Activated T-cell treated with anti-CD3 and anti-CD28 coated beads, Interleukin-2, amount 50 U/mL, for 1 hour (primary cell): ENCODE data around the gene TBC1D24.

Source experiments
- DNase-seq: peaks from one replicate; pipeline ENCODE4 v3.0.0-alpha.2; 2020

The TBC1D24 gene

DNA sequence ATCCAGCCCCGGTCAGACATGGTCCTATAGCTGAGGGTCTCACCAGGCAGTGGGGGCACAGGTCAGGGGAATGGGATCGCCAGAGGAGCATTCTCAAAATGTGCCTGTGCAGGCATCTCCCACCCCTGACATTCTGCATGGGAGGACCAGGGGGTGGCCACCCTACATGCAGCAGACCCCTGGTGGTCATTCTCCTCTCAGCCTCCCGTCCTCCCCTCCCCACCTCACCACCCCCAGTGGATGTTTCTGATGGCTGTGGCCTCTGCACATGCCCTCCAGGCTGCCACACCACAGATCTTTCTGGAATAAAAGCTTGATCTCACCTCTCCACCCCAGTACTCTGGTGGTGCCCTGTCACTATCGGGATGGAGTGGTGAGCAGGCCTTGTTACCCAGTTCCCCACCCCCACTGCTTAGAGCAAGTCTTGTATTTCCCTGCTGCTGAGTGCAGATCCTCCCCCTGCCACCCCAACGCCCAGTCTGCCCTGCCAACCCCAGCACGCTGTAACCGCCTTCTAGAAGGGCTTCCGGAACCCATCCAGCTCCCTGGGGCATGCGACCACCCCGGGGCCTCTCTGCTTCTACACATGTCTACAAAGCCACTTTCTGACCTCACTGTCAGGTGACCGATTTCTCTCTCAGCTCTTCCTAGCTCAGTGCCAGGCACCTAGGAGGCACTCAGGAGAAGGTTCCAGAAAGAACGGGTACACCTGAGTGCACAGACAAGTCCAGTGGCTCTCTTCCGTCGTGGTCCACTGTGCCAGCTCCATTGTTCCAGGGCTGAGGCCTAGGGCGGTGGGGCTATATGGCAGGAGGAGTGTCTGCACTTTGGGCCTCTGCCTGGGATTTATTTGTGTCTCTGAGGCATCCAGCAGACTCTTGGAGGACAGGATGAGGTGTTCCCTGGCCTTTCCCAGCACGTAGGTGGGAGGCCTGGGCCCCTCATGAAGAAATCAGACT lies 9.3 kb downstream of the TBC1D24 start:
- no peak for DNase-seq

DNA sequence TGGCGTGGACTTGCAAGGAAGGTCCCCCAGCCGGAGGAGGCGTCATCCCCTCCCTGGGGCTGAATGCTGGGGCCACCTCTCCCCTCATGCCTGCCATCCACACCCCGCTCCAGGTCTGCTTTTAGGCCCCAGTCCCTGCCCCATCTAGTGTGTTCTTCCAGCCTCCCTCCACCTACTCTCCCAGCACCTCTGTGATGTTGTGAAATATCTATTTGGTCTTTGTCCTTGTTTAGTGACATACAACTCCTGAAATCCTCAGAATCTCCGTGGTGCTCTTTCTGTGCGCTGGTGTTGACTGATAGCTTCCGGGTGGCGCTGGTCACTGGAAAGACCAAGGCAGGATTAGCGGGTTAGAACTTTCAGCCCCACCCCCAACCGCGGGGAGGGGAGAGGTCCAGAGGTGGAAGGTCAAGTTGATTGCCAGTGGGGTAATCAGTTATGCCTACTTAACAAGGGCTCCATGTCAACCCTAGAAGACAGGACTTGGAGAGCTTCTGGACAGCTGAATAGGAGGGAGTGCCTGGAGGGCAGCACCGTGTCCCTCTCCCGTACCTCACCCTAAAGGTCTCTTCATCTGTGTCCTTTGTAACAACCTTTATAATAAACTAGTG lies 10.1 kb downstream of the TBC1D24 start:
- no peak for DNase-seq

DNA sequence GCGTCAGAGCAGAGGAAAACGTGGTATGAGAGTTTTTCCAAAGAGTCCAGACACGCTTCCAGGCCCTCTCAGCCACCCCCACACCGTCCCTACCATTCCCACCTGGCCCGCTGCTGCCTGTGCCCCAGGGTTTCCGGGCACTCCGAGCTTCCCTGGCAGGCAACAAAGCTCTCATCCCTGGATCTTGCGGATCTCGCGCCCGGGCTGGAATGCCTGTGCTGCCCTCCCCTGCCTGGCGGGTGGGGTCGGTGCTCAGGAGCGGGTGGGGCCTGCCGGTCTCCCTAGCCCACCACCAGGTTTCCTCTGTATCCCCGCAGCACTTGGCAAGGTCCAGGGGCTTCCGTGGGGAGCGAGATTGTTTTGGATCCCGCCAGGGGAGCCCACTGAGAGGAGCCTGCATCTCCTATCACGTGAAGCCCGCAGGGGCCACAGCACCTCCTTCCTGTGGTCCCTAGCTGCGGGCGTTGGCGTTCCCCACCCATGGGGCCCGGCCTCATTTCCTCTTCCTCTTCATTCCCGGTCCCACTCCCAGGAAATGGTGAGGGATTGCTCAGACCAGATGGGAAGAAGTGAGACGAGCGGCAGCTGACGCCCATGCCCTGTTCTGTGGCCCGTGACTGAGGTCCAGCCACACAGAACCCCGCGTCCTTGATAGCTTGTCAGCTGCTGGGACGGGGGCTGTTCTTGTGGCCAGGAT lies 11.0 kb downstream of the TBC1D24 start:
- DNase-seq = no peak

DNA sequence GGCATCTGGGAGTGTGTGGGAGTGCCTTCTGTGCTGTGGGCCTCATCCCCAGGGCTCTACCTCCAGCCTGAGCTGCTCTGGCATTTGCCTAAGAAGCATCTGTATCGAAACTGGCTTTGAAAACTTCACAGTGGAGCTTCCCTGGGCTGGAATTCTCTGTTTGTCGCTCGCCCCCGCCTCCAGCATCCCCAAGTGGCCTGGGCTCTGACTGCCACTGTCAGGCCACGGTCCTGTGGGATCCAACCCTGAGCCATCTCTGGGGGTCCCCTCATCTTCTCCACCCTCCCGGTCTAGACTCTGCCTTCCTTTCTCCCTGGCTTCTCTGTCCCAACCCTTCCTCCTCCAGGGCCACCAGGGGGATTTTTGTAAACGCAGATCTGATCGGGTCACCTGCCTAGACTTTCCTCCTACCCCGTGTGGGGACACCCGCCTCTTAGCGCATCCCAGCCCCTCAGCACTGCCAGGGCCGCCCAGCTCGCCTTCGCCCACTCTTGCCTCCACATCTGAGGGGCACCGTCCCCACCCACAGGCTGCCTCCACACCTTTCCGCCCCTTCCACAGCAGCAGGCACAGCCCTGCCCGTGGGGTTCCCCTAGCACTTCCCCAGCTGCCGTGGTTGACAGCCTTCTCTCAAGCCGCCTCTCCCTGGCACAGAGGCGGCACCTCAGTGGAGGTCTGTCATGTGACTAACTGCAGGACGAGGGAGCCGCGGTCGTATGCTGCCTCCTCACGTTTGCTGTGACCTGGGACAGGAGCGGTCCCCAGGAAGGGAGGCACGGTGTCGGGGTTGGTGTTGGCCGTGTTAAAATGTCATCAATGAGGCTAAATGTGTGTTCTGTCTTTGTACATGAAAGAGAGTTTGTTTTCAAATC lies 12.0 kb downstream of the TBC1D24 start:
- DNase-seq = peak; percentile 77

DNA sequence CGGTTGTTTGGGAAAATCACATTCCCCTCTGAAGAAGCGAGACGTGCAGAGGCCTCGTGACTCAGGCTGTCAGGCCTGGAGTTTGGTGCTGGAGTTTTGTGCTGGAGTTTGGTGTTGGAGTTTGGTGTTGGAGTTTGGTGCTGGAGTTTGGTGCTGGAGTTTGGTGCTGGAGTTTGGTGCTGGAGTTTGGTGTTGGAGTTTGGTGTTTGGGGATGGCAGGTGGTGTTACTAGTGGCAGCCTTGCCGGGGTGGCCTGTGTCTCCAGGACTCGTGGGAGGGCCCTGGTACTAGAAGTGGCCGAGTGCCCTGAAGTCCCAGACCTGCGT lies 12.6 kb downstream of the TBC1D24 start:
- DNase-seq = no peak

DNA sequence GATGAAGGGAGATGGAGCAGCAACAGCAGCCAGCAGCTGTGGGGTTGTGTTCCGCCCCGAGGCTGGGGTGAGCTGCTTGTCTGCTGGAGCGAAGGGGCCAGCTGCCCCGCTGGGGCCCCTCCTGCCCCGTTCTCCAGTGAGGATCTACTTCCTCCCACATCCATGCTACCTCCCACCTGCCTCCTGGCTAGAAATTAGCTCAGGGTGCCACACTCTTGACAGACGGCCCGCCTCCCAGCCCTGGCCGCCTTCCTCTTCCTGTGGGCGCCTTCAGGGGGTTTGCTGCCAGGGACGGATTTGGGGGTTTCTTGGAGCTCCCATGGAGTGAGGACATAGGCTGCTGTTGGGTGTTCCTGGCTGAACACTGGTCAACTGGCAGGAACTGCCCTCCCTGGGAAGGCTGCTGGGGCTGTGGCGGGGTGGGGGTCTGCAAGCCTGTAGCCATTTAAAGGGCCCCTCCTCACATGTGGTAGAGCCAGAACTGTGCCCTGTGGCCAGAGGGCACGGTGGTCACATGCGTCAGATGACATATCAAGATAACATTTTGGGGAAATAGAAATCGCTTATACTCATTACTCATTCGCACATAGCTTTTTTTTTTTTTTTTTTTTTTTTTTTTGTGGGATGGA lies 13.1 kb downstream of the TBC1D24 start:
- no peak for DNase-seq

DNA sequence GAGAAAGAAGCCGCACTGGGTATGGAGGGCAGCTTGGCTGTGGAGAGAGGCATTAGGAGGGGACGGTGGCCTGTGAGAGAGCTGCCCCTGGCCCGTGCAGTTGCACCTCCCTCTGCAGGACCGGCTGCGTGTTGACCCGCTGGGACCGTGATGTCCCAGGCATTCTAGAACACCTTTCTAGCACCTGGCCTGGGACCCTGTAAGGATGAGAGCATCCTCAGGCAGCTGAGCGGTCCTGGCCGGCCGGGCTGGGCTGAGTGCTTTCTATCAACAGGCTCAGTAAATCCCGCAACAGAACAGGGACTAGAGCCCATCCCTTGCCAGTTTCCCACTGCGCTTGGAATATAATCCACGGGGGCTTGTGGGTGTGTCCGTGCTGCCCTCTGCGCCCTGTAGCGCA lies 14.7 kb downstream of the TBC1D24 start:
- DNase-seq = no peak

DNA sequence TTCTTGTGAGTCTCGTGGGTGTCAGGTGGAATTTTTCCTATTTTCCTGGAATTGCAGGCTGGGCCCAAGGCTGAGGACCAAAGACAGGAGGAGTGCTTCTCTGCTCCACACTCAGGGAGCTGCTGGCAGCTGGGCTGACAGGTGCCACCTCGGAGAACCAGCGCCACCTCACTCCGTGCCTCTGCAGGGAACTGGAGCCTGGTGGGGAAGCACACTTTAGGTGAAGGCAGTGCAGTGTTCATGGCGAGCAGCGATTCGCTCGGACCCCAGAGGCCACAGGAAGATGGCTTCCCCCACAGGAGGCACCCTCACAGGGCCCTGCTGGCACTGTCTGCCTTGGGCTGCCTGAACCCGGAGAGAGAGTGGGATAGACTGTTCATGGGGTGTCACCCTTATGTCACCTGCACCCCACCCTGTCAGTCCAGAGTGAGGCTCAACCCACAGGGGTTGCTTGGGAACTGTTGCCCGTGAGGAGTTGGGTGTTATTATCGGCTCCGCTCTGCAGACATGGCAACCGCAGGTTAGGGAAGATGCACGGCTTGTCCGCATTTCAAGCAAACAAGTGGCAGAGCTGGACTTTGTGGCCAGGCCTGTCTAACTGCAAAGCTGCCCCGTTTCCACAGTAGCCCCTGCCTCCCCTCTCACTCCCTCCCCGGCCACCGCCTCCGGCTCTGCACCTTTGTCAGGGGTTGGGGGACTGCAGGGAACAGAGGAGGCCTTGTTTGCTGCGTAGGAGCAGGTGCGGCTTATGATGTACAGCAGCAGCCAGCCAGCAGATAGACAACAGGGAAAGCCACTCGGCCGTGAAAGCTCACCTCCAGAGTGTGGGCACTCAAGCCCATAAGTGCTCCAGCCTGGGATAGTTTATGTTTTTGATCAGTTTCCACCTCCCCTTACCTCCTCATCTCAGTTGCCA lies 15.5 kb downstream of the TBC1D24 start:
- DNase-seq = no peak

DNA sequence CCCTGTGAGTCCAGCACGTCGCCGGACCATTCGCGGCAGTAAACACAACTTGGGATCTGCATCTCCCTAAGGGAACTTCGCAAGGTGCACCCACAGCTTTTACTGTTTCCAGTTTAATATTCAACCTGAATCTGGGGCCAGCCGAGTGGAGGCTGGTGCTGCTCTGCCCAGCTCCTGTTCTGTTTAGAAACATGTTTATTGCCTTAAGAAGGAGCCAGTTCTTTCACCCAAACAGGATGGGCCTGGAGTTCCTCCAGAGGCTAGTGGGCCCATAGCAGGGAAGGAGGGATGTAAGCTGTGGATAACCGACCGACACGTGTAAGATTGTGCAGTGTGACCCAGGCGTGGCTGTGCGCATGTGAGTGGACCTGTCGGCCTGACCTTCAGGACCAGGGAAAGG lies 17.4 kb downstream of the TBC1D24 start:
- DNase-seq = no peak

DNA sequence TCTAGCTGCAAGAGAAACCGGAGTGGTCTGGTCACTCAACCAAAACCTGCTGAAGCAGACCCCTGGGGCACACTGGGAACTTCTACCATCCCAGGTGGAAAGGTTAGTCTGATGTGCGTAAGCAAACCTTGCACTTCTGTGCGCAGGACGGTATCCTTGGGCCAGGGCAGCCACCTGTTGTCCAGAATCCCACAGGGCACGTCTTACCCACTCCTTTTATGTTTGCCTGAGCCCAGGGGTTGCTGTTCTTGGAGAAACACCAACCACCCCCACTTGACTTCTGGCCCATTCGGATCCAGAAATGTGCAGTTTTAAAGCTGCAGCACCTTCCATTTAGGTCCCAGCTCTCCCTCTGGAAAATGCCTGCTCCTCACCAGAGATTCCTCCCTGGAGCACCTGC lies 18.7 kb downstream of the TBC1D24 start:
- DNase-seq = no peak

DNA sequence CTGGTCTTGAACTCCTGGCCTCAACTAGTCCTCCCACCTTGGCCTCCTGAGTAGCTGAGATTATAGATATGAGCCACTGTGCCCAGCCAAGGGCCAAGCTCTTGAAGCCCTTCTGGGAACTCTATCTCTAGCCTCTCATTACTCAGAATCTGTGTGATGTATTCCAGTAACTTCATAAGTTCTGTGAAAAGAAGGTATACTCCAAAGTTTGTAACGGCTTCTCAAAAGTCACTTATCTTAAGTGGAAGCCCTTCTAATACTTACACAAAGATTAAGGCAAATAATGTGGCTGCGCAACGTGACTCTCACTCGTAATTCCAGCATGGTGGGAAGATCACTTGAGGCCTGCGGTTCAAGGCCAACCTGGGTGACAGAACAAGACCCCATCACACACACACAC lies 19.7 kb downstream of the TBC1D24 start:
- no peak for DNase-seq

DNA sequence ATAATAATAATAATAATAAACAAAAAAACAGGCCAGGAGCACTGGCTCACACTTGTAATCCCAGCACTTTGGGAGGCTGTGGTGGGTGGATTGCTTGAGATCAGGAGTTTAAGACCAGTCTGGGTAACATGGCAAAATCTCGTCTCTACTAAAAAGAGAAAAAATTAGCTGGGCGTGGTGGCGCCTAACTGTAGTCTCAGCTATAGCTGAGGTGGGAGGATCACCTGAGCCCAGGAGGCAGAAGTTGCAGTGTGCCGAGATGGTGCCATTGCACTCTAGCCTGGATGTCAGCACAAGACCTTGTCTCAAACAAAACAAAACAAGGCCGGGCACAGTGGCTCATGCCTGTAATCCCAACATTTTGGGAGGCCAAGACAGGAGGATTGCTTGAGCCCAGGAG lies 20.1 kb downstream of the TBC1D24 start:
- DNase-seq = no peak

DNA sequence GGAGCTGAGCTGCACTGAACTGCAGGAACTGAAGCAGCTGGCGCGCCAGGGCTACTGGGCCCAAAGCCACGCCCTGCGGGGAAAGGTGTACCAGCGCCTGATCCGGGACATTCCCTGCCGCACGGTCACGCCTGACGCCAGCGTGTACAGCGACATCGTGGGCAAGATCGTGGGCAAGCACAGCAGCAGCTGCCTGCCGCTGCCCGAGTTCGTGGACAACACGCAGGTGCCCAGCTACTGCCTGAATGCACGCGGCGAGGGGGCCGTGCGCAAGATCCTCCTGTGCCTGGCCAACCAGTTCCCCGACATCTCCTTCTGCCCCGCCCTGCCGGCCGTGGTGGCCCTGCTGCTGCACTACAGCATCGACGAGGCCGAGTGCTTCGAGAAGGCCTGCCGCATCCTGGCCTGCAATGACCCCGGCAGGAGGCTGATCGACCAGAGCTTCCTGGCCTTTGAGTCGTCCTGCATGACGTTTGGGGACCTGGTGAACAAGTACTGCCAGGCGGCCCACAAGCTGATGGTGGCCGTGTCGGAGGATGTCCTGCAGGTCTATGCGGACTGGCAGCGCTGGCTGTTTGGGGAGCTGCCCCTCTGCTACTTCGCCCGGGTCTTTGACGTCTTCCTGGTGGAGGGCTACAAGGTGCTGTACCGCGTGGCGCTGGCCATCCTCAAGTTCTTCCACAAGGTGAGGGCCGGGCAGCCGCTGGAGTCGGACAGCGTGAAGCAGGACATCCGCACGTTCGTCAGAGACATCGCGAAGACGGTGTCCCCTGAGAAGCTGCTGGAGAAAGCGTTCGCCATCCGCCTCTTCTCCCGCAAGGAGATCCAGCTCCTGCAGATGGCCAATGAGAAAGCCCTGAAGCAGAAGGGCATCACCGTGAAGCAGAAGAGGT lies 21.5 kb downstream of the TBC1D24 start:
- no peak for DNase-seq

DNA sequence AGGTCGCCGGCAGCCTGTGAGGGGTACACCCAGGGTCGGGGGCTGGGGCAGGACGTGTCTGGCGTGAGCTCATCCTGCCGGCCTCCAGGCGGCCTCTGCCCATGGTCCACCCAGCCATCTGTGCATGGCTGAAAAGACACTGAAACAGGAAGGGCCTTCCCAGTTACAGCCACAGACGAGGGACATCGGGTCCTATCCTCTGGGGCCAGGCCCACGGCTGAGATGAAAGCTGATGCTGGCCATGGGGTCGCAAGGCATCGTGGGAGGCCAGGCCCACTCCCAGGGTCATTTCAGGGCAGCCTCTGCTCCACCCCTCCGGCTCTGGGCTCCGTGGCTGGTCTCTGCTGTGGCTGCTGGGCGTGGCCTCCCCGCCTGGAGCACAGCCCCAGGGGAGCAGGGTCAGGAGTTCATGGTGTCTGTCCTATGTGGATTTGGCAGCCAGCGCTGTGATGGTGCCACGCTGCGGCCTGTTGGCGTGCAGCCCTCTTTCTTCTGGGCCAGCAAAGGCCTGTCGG lies 22.2 kb downstream of the TBC1D24 start:
- no peak for DNase-seq

DNA sequence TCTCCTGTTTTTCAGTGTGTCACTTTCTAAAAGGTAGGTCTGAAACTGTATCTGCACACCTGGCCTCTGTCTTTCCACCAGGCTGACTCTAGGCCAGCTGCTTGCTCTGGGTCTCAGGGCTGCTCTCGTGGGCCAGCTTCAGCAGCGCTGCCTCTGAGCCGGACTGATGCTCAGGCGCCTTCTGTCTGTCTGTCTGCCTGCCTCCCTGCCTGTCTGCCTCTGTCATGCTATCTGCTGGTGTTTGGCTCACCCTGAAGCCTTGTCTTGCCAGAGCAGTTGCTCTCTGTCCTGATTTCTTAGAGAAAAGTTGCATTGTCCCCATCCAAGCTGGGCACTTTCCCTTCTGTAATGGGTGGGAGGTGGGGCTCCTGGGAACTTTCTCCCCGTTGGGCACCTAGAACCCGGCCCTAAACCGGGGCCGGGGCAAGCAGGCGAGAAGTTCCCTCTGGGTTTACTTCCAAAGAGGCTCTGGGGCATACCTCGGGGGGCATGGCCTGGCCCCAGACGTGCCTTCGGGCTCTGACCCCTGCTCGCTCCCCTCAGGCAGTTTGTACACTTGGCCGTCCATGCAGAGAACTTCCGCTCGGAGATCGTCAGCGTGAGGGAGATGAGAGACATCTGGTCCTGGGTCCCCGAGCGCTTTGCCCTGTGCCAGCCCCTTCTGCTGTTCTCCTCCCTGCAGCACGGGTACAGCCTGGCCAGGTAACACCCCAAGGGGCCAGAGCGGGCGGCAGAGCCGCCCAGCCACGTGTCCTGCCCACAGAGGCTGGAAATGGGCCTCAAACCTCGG lies 23.0 kb downstream of the TBC1D24 start:
- no peak for DNase-seq

DNA sequence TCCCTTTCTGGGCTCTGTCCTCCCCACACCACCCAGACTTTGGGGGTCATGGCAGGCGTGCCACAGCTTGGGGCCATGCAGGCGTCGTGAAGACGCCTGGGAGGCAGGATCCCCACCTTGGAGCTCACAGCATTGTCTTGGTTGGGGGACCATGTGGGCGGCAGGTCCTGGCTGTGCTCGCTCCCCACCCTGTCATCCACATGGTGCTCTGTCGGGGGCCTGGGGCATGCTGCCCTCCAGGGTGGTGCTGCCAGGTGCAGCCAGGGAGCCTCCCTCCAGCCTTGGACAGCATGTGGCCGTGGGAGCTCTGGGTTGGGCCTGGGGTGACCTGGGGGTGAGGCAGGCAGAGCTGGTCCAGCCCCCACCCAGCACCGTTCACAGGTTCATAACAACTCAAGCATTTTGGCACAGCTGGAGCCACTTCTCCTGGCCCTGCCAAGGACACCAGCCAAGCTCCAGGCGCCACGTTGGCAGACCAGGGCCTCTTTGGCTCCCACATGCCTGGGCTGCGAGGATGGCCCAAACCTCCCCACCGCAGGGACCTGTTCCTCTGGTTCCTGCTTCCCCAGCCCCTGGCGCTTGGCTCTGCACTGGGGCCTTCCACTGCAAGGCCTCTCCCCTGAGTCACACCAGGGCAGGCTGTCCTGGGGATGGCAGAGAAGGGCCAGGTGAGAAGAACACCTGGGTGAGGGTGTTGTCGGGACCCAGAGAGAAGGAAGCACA lies 23.8 kb downstream of the TBC1D24 start:
- no peak for DNase-seq

DNA sequence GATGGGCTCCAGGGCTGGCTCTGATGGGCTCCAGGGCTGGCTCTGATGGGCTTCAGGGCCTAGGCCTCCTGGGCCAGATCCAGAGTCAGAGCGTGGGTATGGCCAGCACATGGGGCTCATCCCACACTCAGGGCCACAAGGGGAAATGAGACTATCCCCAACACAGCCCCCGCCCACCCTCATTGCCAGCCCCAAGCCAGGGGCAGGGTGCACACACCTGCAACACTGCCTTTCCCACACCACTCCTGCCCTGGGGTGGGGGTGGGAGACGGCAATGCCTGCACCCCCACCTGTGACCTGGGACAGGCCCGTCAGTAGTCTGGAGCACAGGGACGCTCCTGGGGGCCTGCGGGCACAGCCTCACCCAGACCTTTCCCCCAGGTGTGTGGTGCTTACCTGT lies 24.5 kb downstream of the TBC1D24 start:
- no peak for DNase-seq

DNA sequence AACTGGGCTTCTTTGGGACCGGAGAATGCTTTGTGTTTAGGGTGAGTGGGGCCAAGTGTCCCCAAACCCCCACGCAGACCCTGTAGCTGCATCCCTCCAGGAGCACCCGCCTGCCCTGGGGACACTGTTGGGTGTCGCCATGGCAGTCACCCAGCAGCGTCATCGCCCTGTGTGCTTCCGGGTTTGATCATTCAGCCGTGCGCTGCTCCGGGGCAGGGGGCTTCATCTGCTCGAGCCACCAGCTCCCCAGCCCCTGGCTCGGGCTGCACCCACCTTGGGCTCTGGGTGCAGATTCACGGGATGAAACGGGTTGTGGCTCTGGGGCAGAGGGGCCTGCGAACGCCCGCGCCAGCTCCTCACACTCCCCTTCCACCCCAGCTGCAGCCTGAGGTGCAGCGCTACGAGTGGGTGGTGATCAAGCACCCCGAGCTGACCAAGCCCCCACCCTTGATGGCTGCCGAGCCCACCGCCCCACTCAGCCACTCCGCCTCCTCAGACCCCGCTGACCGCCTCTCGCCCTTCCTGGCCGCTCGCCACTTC lies 25.0 kb downstream of the TBC1D24 start:
- no peak for DNase-seq
